Suppressor macrophage treated with lipopolysaccharide for 4 hours (primary cell): ENCODE data around the gene SERTAD2.

ENCODE experiments used
- DNase-seq: peaks from one replicate; pipeline ENCODE4 v3.0.0-alpha.2; 2020

SERTAD2 gene

GRCh38 chr2:64606479-64607363, 47.0 kb downstream of the SERTAD2 start:
- peak; percentile 92 for DNase-seq

- no peak for DNase-seq
Observed at GRCh38 chr2:64605991-64606478, 47.7 kb downstream of the SERTAD2 start.

GRCh38 chr2:64605026-64605471, 48.7 kb downstream of the SERTAD2 start:
- DNase-seq = no peak

- DNase-seq = no peak
Observed at GRCh38 chr2:64604155-64604554, 49.6 kb downstream of the SERTAD2 start.

GRCh38 chr2:64602436-64602835, 51.3 kb downstream of the SERTAD2 start:
- no peak for DNase-seq

GRCh38 chr2:64601785-64602391, 51.8 kb downstream of the SERTAD2 start:
- no peak for DNase-seq

GRCh38 chr2:64601034-64601754, 52.5 kb downstream of the SERTAD2 start:
- DNase-seq = no peak

GRCh38 chr2:64599469-64599868, 54.2 kb downstream of the SERTAD2 start:
- no peak for DNase-seq

GRCh38 chr2:64598226-64598625, 55.5 kb downstream of the SERTAD2 start:
- no peak for DNase-seq

- DNase-seq = no peak
Observed at GRCh38 chr2:64595397-64596176, 58.1 kb downstream of the SERTAD2 start.

- DNase-seq = peak; percentile 63
Observed at GRCh38 chr2:64594226-64594989, 59.3 kb downstream of the SERTAD2 start.

- DNase-seq = peak; percentile 41
Observed at GRCh38 chr2:64593035-64593655, 60.6 kb downstream of the SERTAD2 start.

- no peak for DNase-seq
Observed at GRCh38 chr2:64591188-64591587, 62.5 kb downstream of the SERTAD2 start.

- DNase-seq = peak; percentile 40
Observed at GRCh38 chr2:64587561-64587960, 66.2 kb downstream of the SERTAD2 start.

- peak; percentile 65 for DNase-seq
Observed at GRCh38 chr2:64586883-64587481, 66.7 kb downstream of the SERTAD2 start.

- no peak for DNase-seq
Observed at GRCh38 chr2:64586054-64586453, 67.7 kb downstream of the SERTAD2 start.

- DNase-seq = no peak
Observed at GRCh38 chr2:64582774-64583340, 70.9 kb downstream of the SERTAD2 start.

GRCh38 chr2:64581777-64582539, 71.8 kb downstream of the SERTAD2 start:
- DNase-seq = no peak
